SK-N-MC (cell line): ENCODE data around the gene PZP.

ENCODE experiments used
- EZH2 ChIP-seq: fragments of 200-600 bp; sonication (generic); IDR thresholded peaks from one replicate; pipeline ENCODE4 v1.6.1; 2017; ENCODE audit warnings: antibody characterized with exemption
- FOXP2 ChIP-seq: optimal IDR thresholded peaks from 2 replicates; pipeline ENCODE3; 2011; ENCODE audit warnings: mild to moderate bottlenecking, moderate library complexity; ENCODE audit not compliant: insufficient read depth; ENCODE audit errors: extremely low read length, control extremely low read depth
- POLR2AphosphoS5 ChIP-seq: IDR thresholded peaks from 2 replicates; pipeline ENCODE4 v1.6.1; 2012; ENCODE audit warnings: mild to moderate bottlenecking, low read depth, low read length, borderline replicate concordance

GRCh38 chr12:9123781-9124382, 84.3 kb downstream of the PZP start:
- TF ChIP-seq FOXP2 (no peak), POLR2AphosphoS5 (no peak), EZH2 (no peak)
